ENCODE measurements around the gene ZNF446.
"Not testable (repeated sequence)": the region's sequence is repeated elsewhere in the genome, so short reads cannot be mapped to it uniquely, and the experiment has no call there.

Gene ZNF446

GRCh38 chr19:58507602-58508223 is 31.6 kb downstream of the ZNF446 start:
- not testable (repeated sequence) for H3K36me3 ChIP-seq (ENCODE audit: control insufficient read depth, insufficient read depth, low read length); H3K9me3 ChIP-seq (ENCODE audit: control insufficient read depth, insufficient read depth, low read length); H3K9ac ChIP-seq (ENCODE audit: low read depth, low read length); H3K4me1 ChIP-seq (ENCODE audit: control insufficient read depth, insufficient read depth, low read length); H3K27ac ChIP-seq (ENCODE audit: low read depth, low read length); H3K27me3 ChIP-seq (ENCODE audit: control insufficient read depth, insufficient read depth, low read length); H3K4me3 ChIP-seq (ENCODE audit: low read depth, low read length)

GRCh38 chr19:58509731-58510083 is 33.6 kb downstream of the ZNF446 start:
- no peaks in the 10 kb centered on the region for H3K9me3 ChIP-seq (ENCODE audit: control insufficient read depth, insufficient read depth, low read length)
- peaks cover 4% of the 10 kb centered on the region; the same call in 1 of the 2 replicates for H3K4me1 ChIP-seq (ENCODE audit: control insufficient read depth, insufficient read depth, low read length)
- H3K36me3 ChIP-seq (ENCODE audit: control insufficient read depth, insufficient read depth, low read length), result no peaks in the 10 kb centered on the region
- H3K9ac ChIP-seq (ENCODE audit: low read depth, low read length), result no peak overlapping the region
- H3K4me3 ChIP-seq (ENCODE audit: low read depth, low read length), result no peak overlapping the region
- H3K27ac ChIP-seq (ENCODE audit: low read depth, low read length), result no peak overlapping the region
- H3K27me3 ChIP-seq (ENCODE audit: control insufficient read depth, insufficient read depth, low read length), result no peaks in the 10 kb centered on the region

GRCh38 chr19:58510084-58510862 is 34.1 kb downstream of the ZNF446 start:
- H3K27ac ChIP-seq (ENCODE audit: low read depth, low read length), result no peak overlapping the region
- no peaks in the 10 kb centered on the region for H3K27me3 ChIP-seq (ENCODE audit: control insufficient read depth, insufficient read depth, low read length)
- no peak overlapping the region for H3K4me3 ChIP-seq (ENCODE audit: low read depth, low read length)
- H3K9me3 ChIP-seq (ENCODE audit: control insufficient read depth, insufficient read depth, low read length), result no peaks in the 10 kb centered on the region
- no peaks in the 10 kb centered on the region for H3K36me3 ChIP-seq (ENCODE audit: control insufficient read depth, insufficient read depth, low read length)
- H3K9ac ChIP-seq (ENCODE audit: low read depth, low read length), result no peak overlapping the region
- H3K4me1 ChIP-seq (ENCODE audit: control insufficient read depth, insufficient read depth, low read length), result peaks cover 7% of the 10 kb centered on the region

- Histone ChIP-seq H3K36me3 (ENCODE audit: control insufficient read depth, insufficient read depth, low read length) (no peaks in the 10 kb centered on the region), H3K4me3 (ENCODE audit: low read depth, low read length) (no peak within 1 kb of the TSS), H3K9ac (ENCODE audit: low read depth, low read length) (no peak within 1 kb of the TSS), H3K4me1 (ENCODE audit: control insufficient read depth, insufficient read depth, low read length) (peaks cover 15% of the 10 kb centered on the region), H3K27me3 (ENCODE audit: control insufficient read depth, insufficient read depth, low read length) (no peaks in the 10 kb centered on the region), H3K27ac (ENCODE audit: low read depth, low read length) (no peak within 1 kb of the TSS), H3K9me3 (ENCODE audit: control insufficient read depth, insufficient read depth, low read length) (no peaks in the 10 kb centered on the region)
Measured at GRCh38 chr19:58511353-58512208, 35.4 kb downstream of the ZNF446 start, which contains the start of gene SLC27A5. TSS of gene SLC27A5 (minus strand) at chr19:58511992. CDS start at chr19:58511955, 37 bp downstream.

GRCh38 chr19:58513213-58513693 is 37.1 kb downstream of the ZNF446 start:
- Histone ChIP-seq H3K4me3 (ENCODE audit: low read depth, low read length) (no peak overlapping the region), H3K27ac (ENCODE audit: low read depth, low read length) (peak overlapping the region; percentile 20)

GRCh38 chr19:58513694-58514563 is 37.8 kb downstream of the ZNF446 start:
- peak overlapping the region; percentile 62 for H3K4me3 ChIP-seq (ENCODE audit: low read depth, low read length)
- H3K9me3 ChIP-seq (ENCODE audit: control insufficient read depth, insufficient read depth, low read length), result no peaks in the 10 kb centered on the region
- H3K4me1 ChIP-seq (ENCODE audit: control insufficient read depth, insufficient read depth, low read length), result peaks cover 20% of the 10 kb centered on the region
- H3K27me3 ChIP-seq (ENCODE audit: control insufficient read depth, insufficient read depth, low read length), result no peaks in the 10 kb centered on the region
- H3K9ac ChIP-seq (ENCODE audit: low read depth, low read length), result peak overlapping the region; percentile 46; the same call in 1 of the 2 replicates
- peak overlapping the region; percentile 79 for H3K27ac ChIP-seq (ENCODE audit: low read depth, low read length)
- peaks cover 3% of the 10 kb centered on the region; the same call in 1 of the 2 replicates for H3K36me3 ChIP-seq (ENCODE audit: control insufficient read depth, insufficient read depth, low read length)

More at GRCh38 chr19:58513213-58513693, 37.1 kb downstream of the ZNF446 start:
- peaks cover 15% of the 10 kb centered on the region for H3K4me1 ChIP-seq (ENCODE audit: control insufficient read depth, insufficient read depth, low read length)
- H3K36me3 ChIP-seq (ENCODE audit: control insufficient read depth, insufficient read depth, low read length), result peaks cover 3% of the 10 kb centered on the region; the same call in 1 of the 2 replicates
- no peaks in the 10 kb centered on the region for H3K9me3 ChIP-seq (ENCODE audit: control insufficient read depth, insufficient read depth, low read length)
- H3K9ac ChIP-seq (ENCODE audit: low read depth, low read length), result no peak overlapping the region
- no peaks in the 10 kb centered on the region for H3K27me3 ChIP-seq (ENCODE audit: control insufficient read depth, insufficient read depth, low read length)

GRCh38 chr19:58514564-58515022 is 38.4 kb downstream of the ZNF446 start:
- H3K4me3 ChIP-seq (ENCODE audit: low read depth, low read length), result peak overlapping the region; percentile 62

GRCh38 chr19:58515259-58515658 is 39.1 kb downstream of the ZNF446 start:
- H3K36me3 ChIP-seq (ENCODE audit: control insufficient read depth, insufficient read depth, low read length), result peaks cover 3% of the 10 kb centered on the region; the same call in 1 of the 2 replicates
- H3K9ac ChIP-seq (ENCODE audit: low read depth, low read length), result no peak overlapping the region
- no peaks in the 10 kb centered on the region for H3K27me3 ChIP-seq (ENCODE audit: control insufficient read depth, insufficient read depth, low read length)
- peak overlapping the region; percentile 2; the same call in 1 of the 2 replicates for H3K4me3 ChIP-seq (ENCODE audit: low read depth, low read length)
- H3K27ac ChIP-seq (ENCODE audit: low read depth, low read length), result peak overlapping the region; percentile 89
- H3K9me3 ChIP-seq (ENCODE audit: control insufficient read depth, insufficient read depth, low read length), result no peaks in the 10 kb centered on the region
- peaks cover 21% of the 10 kb centered on the region for H3K4me1 ChIP-seq (ENCODE audit: control insufficient read depth, insufficient read depth, low read length)

More at GRCh38 chr19:58514564-58515022, 38.4 kb downstream of the ZNF446 start:
- Histone ChIP-seq H3K9me3 (ENCODE audit: control insufficient read depth, insufficient read depth, low read length) (no peaks in the 10 kb centered on the region), H3K4me1 (ENCODE audit: control insufficient read depth, insufficient read depth, low read length) (peaks cover 20% of the 10 kb centered on the region), H3K27ac (ENCODE audit: low read depth, low read length) (peak overlapping the region; percentile 79), H3K36me3 (ENCODE audit: control insufficient read depth, insufficient read depth, low read length) (peaks cover 3% of the 10 kb centered on the region; the same call in 1 of the 2 replicates), H3K9ac (ENCODE audit: low read depth, low read length) (peak overlapping the region; percentile 32; the same call in 1 of the 2 replicates), H3K27me3 (ENCODE audit: control insufficient read depth, insufficient read depth, low read length) (no peaks in the 10 kb centered on the region)

GRCh38 chr19:58516246-58516836 is 40.2 kb downstream of the ZNF446 start:
- peak overlapping the region; percentile 89 for H3K27ac ChIP-seq (ENCODE audit: low read depth, low read length)
- H3K9me3 ChIP-seq (ENCODE audit: control insufficient read depth, insufficient read depth, low read length), result no peaks in the 10 kb centered on the region
- no peaks in the 10 kb centered on the region for H3K27me3 ChIP-seq (ENCODE audit: control insufficient read depth, insufficient read depth, low read length)
- peaks cover 3% of the 10 kb centered on the region; the same call in 1 of the 2 replicates for H3K36me3 ChIP-seq (ENCODE audit: control insufficient read depth, insufficient read depth, low read length)
- H3K4me1 ChIP-seq (ENCODE audit: control insufficient read depth, insufficient read depth, low read length), result peaks cover 24% of the 10 kb centered on the region
- H3K4me3 ChIP-seq (ENCODE audit: low read depth, low read length), result no peak overlapping the region
- H3K9ac ChIP-seq (ENCODE audit: low read depth, low read length), result no peak overlapping the region
